Spinal cord (tissue), 10 donors: ENCODE data around the gene ASXL2. TPM values are rescaled to one million over a fixed set of nuclear protein-coding genes. Genes with fewer than 3 reads are reported as not detected.

Experiments
- DNase-seq, 6 donors: peaks; one replicate each; pipeline versions ENCODE4 v3.0.0 to v3.0.0-alpha.2; 2013 to 2015; ENCODE audit warnings: low spot score in 6 of 6, low read depth in 4 of 6
- H3K27ac ChIP-seq: one replicate; pipeline ENCODE4 v1.5.1; 2013; ENCODE audit warnings: low read depth, low read length, control low read depth
- H3K27me3 ChIP-seq: one replicate; pipeline ENCODE4 v1.6.1; 2013; ENCODE audit warnings: low read length; ENCODE audit not compliant: control insufficient read depth, insufficient read depth
- H3K36me3 ChIP-seq: one replicate; pipeline ENCODE4 v1.6.1; 2013; ENCODE audit warnings: low read length; ENCODE audit not compliant: control insufficient read depth, insufficient read depth
- H3K4me1 ChIP-seq: one replicate; pipeline ENCODE4 v1.6.1; 2013; ENCODE audit warnings: low read length; ENCODE audit not compliant: control insufficient read depth, insufficient read depth
- H3K4me3 ChIP-seq: one replicate; pipeline ENCODE4 v1.5.1; 2013; ENCODE audit warnings: low read depth, low read length, control low read depth
- H3K9me3 ChIP-seq: one replicate; pipeline ENCODE4 v1.6.1; 2013; ENCODE audit warnings: low read length; ENCODE audit not compliant: control insufficient read depth, insufficient read depth
- WGBS: methylation state at CpG from one replicate; pipeline ENCODE4 v1.1.5; 2013; ENCODE audit warnings: missing lambda C conversion rate; ENCODE audit not compliant: insufficient coverage; 5-methylcytosine and 5-hydroxymethylcytosine counted together
- polyA plus RNA-seq, 2 donors: library from polyadenylated mRNA; unstranded; fragments of 120-200 nt; gene quantifications; one replicate each; pipeline ENCODE4 v1.2.1, GENCODE V29; 2013; ENCODE audit not compliant: insufficient read length in 2 of 2
- total RNA-seq, 2 donors: library from RNA; depleted of rRNA in 1 of 2; stranded (reverse); fragments of 120-200 nt in 1 of 2; fragments of >200 nt in 1 of 2; gene quantifications; one replicate each; pipeline versions ENCODE4 v1.2.3 to v1.2.4, GENCODE V29; 2013 to 2014
- donor health status: healthy.

ASXL2 gene
- total and polyA plus RNA-seq, 4 donors: 7.0 to 13.2 (median 11.2) TPM

GRCh38 chr2:25894135-25894830 lies 16.0 kb upstream of the ASXL2 start:
- 44% methylated on average over 6 of the region's 8 CpGs for WGBS
- Histone ChIP-seq H3K27me3 (no peaks in the 10 kb centered on the region), H3K4me1 (peaks cover 13% of the 10 kb centered on the region), H3K36me3 (no peaks in the 10 kb centered on the region), H3K27ac (peak overlapping the region; percentile 75), H3K4me3 (no peak overlapping the region), H3K9me3 (no peaks in the 10 kb centered on the region)
- DNase-seq: peak in 4 of 6 donors; percentile 69 to 90 (median 82)

- Histone ChIP-seq H3K9me3 (no peaks in the 10 kb centered on the region), H3K27me3 (no peaks in the 10 kb centered on the region), H3K27ac (no peak overlapping the region), H3K4me1 (peaks cover 13% of the 10 kb centered on the region), H3K36me3 (no peaks in the 10 kb centered on the region), H3K4me3 (no peak overlapping the region)
- 92% methylated on average over 2 of the region's 5 CpGs for WGBS
- no peak for DNase-seq
Observed at GRCh38 chr2:25891672-25892071, 13.4 kb upstream of the ASXL2 start.

- DNase-seq: no peak
- no peaks in the 10 kb centered on the region for H3K27me3 ChIP-seq
- H3K36me3 ChIP-seq: no peaks in the 10 kb centered on the region
- no peak overlapping the region for H3K27ac ChIP-seq
- H3K9me3 ChIP-seq: no peaks in the 10 kb centered on the region
- H3K4me1 ChIP-seq: no peaks in the 10 kb centered on the region
- no peak overlapping the region for H3K4me3 ChIP-seq
- WGBS: 94% methylated on average over 2 of the region's 5 CpGs
Observed at GRCh38 chr2:25887624-25888242, 9.4 kb upstream of the ASXL2 start.

GRCh38 chr2:25885933-25886332 lies 7.6 kb upstream of the ASXL2 start:
- no peaks in the 10 kb centered on the region for H3K36me3 ChIP-seq
- H3K4me3 ChIP-seq: no peak overlapping the region
- H3K27me3 ChIP-seq: no peaks in the 10 kb centered on the region
- 93% methylated on average over 2 of the region's 2 CpGs for WGBS
- no peak overlapping the region for H3K27ac ChIP-seq
- no peak for DNase-seq
- no peaks in the 10 kb centered on the region for H3K9me3 ChIP-seq
- no peaks in the 10 kb centered on the region for H3K4me1 ChIP-seq

GRCh38 chr2:25881764-25882163 lies 3.5 kb upstream of the ASXL2 start:
- Histone ChIP-seq H3K27me3 (no peaks in the 10 kb centered on the region), H3K4me1 (peaks cover 4% of the 10 kb centered on the region), H3K36me3 (peaks cover 5% of the 10 kb centered on the region), H3K27ac (no peak overlapping the region), H3K4me3 (no peak overlapping the region), H3K9me3 (no peaks in the 10 kb centered on the region)
- 93% methylated on average over 2 of the region's 4 CpGs for WGBS
- peak in 1 of 6 donors; percentile 20 for DNase-seq

- Histone ChIP-seq H3K4me1 (peaks cover 4% of the 10 kb centered on the region), H3K36me3 (peaks cover 8% of the 10 kb centered on the region), H3K27ac (peak overlapping the region; percentile 95), H3K4me3 (peak overlapping the region; percentile 84), H3K9me3 (no peaks in the 10 kb centered on the region), H3K27me3 (no peaks in the 10 kb centered on the region)
- DNase-seq: no peak
- WGBS: 92% methylated on average over 2 of the region's 5 CpGs
Observed at GRCh38 chr2:25879133-25879730, 945 bp upstream of the ASXL2 start.

GRCh38 chr2:25877431-25878360 lies 591 bp downstream of the ASXL2 start:
- peak in 3 of 6 donors; percentile 63 to 91 (median 84) for DNase-seq
- 0% methylated on average over 59 of the region's 64 CpGs for WGBS

GRCh38 chr2:25872134-25872533 lies 6.2 kb downstream of the ASXL2 start:
- H3K4me1 ChIP-seq: no peaks in the 10 kb centered on the region
- H3K36me3 ChIP-seq: peaks cover 21% of the 10 kb centered on the region
- no peak overlapping the region for H3K4me3 ChIP-seq
- DNase-seq: no peak
- no peaks in the 10 kb centered on the region for H3K9me3 ChIP-seq
- WGBS: 100% methylated on average over 3 of the region's 5 CpGs
- H3K27me3 ChIP-seq: no peaks in the 10 kb centered on the region
- no peak overlapping the region for H3K27ac ChIP-seq

More at GRCh38 chr2:25877431-25878360, 591 bp downstream of the ASXL2 start:
- Histone ChIP-seq H3K4me1 (peaks cover 4% of the 10 kb centered on the region), H3K4me3 (peak overlapping the region; percentile 84), H3K27me3 (no peaks in the 10 kb centered on the region), H3K27ac (peak overlapping the region; percentile 95), H3K36me3 (peaks cover 12% of the 10 kb centered on the region), H3K9me3 (no peaks in the 10 kb centered on the region)

GRCh38 chr2:25867396-25868003 lies 10.8 kb downstream of the ASXL2 start:
- 86% methylated on average over 3 of the region's 5 CpGs for WGBS
- Histone ChIP-seq H3K27me3 (no peaks in the 10 kb centered on the region), H3K4me3 (no peak overlapping the region), H3K27ac (no peak overlapping the region), H3K36me3 (peaks cover 14% of the 10 kb centered on the region), H3K4me1 (no peaks in the 10 kb centered on the region), H3K9me3 (no peaks in the 10 kb centered on the region)
- no peak for DNase-seq
